Endothelial cell of umbilical vein (primary cell): ENCODE measurements around the gene MAP1LC3B. TPM values are rescaled to one million over a fixed set of nuclear protein-coding genes. Genes with fewer than 3 reads are reported as not detected.

Experiments
- BruUV-seq: library from RNA; stranded (reverse); fragments of 400-500 nt; replicated peaks from 2 replicates; lab custom pipeline; 2021; lab: Mats Ljungman, UMichigan
- CTCF ChIA-PET: fragments of 300-600, 350-600 bp; sonication (Branson Sonifier 250); formaldehyde crosslinking; loops from one replicate; lab custom pipeline; 2021; ENCODE audit warnings: antibody characterized with exemption, inconsistent platforms; lab: Charles Lee
- POLR2A ChIA-PET: fragments of 300-600, 350-600 bp; sonication (Branson Sonifier 250); formaldehyde crosslinking; loops from one replicate; lab custom pipeline; 2021; ENCODE audit warnings: antibody characterized with exemption, inconsistent platforms; lab: Charles Lee
- DNase-seq: peaks from one replicate; pipeline ENCODE4 v3.0.0-alpha.2; 2011; ENCODE audit warnings: low read depth, low spot score
- FAIRE-seq: peaks from 2 replicates; lab custom pipeline; 2011; peaks lifted over from hg19 to GRCh38; lab: Jason Lieb, UNC
- H2AFZ ChIP-seq: 2 replicates; pipeline ENCODE4 v1.6.0; 2012; ENCODE audit warnings: low read depth, low read length, control low read depth, inconsistent platforms
- H3K27ac ChIP-seq: 2 replicates; pipeline ENCODE4 v1.5.1; 2011; ENCODE audit warnings: low read depth, mild to moderate bottlenecking, control low read depth, low read length, moderate library complexity; ENCODE audit not compliant: insufficient read depth
- H3K27me3 ChIP-seq, 2 experiments: 2 replicates each; pipeline versions ENCODE4 v1.6.0 to v1.6.1; 2011; ENCODE audit warnings: low read length in 2 of 2, mixed read lengths in 1 of 2; ENCODE audit not compliant: control insufficient read depth in 2 of 2, insufficient read depth in 2 of 2
- H3K36me3 ChIP-seq, 2 experiments: 2 replicates in 1 of 2; 3 replicates in 1 of 2; pipeline ENCODE4 v1.5.1; 2011; ENCODE audit warnings: low read length in 2 of 2, mild to moderate bottlenecking in 1 of 2, moderate library complexity in 1 of 2; ENCODE audit not compliant: control insufficient read depth in 2 of 2, insufficient read depth in 2 of 2; ENCODE audit errors: extremely low read depth in 1 of 2
- H3K4me1 ChIP-seq: 3 replicates; pipeline ENCODE4 v1.5.1; 2011; ENCODE audit warnings: mild to moderate bottlenecking, low read length; ENCODE audit not compliant: control insufficient read depth, insufficient read depth; ENCODE audit errors: extremely low read depth
- H3K4me2 ChIP-seq: 2 replicates; pipeline ENCODE4 v1.6.1; 2011; ENCODE audit warnings: low read length, control low read depth, mixed read lengths; ENCODE audit not compliant: insufficient read depth
- H3K4me3 ChIP-seq, 3 experiments: fragments of 200-600 bp in 1 of 3; sonication (generic), shearing (Covaris generic) in 1 of 3; replicated peaks in 1 of 3; 2 replicates each; pipeline ENCODE4 v1.5.1; 2011 to 2016; ENCODE audit warnings: control low read depth in 3 of 3, low read length in 3 of 3, mild to moderate bottlenecking in 2 of 3, inconsistent platforms in 1 of 3, low read depth in 1 of 3, moderate library complexity in 1 of 3; ENCODE audit not compliant: insufficient read depth in 1 of 3
- H3K79me2 ChIP-seq: 2 replicates; pipeline ENCODE4 v1.6.0; 2012; ENCODE audit warnings: low read length, inconsistent platforms; ENCODE audit not compliant: control insufficient read depth, insufficient read depth
- H3K9ac ChIP-seq: replicated peaks from 2 replicates; pipeline ENCODE3; 2011; ENCODE audit warnings: low read length, control low read depth; ENCODE audit not compliant: insufficient read depth; ENCODE audit errors: extremely low read depth
- H3K9me1 ChIP-seq: replicated peaks from 3 replicates; pipeline ENCODE4 v1.6.0; 2011; ENCODE audit warnings: mild to moderate bottlenecking, low read length; ENCODE audit not compliant: control insufficient read depth, insufficient read depth; ENCODE audit errors: extremely low read depth
- H3K9me3 ChIP-seq: replicated peaks from 2 replicates; pipeline ENCODE4 v1.5.1; 2012; ENCODE audit warnings: low read length, inconsistent platforms; ENCODE audit not compliant: control insufficient read depth, insufficient read depth
- H4K20me1 ChIP-seq: replicated peaks from 2 replicates; pipeline ENCODE3; 2011; ENCODE audit warnings: mild to moderate bottlenecking, low read length; ENCODE audit not compliant: control insufficient read depth, insufficient read depth; ENCODE audit errors: extremely low read depth
- CTCF ChIP-seq, 2 donors: IDR thresholded peaks; 1 replicate in 1 of 2; 2 replicates in 1 of 2; pipeline ENCODE4 v1.5.1; 2011; ENCODE audit warnings: low read length in 2 of 2, mild to moderate bottlenecking in 2 of 2, moderate library complexity in 2 of 2, control low read depth in 1 of 2, inconsistent platforms in 1 of 2, low read depth in 1 of 2; ENCODE audit not compliant: insufficient read depth in 1 of 2; ENCODE audit errors: extremely low read depth in 1 of 2
- EZH2 ChIP-seq: IDR thresholded peaks from 2 replicates; pipeline ENCODE4 v1.6.1; 2012; ENCODE audit warnings: borderline replicate concordance, low read depth, mild to moderate bottlenecking, moderate library complexity, low read length, inconsistent platforms; ENCODE audit not compliant: severe bottlenecking
- FOS ChIP-seq: IDR thresholded peaks from 2 replicates; pipeline ENCODE4 v1.6.1; 2011; ENCODE audit warnings: mild to moderate bottlenecking, low read length, moderate library complexity, borderline replicate concordance; ENCODE audit not compliant: insufficient read depth
- GATA2 ChIP-seq: IDR thresholded peaks from 2 replicates; pipeline ENCODE4 v1.7.0; 2011; ENCODE audit warnings: low read depth, mild to moderate bottlenecking, moderate library complexity, mixed read lengths, low read length; ENCODE audit not compliant: insufficient read length, insufficient read depth
- JUN ChIP-seq: IDR thresholded peaks from 2 replicates; pipeline ENCODE4 v1.6.1; 2011; ENCODE audit warnings: borderline replicate concordance, low read depth; ENCODE audit not compliant: insufficient read length, insufficient read depth
- MAX ChIP-seq: IDR thresholded peaks from 2 replicates; pipeline ENCODE4 v1.6.1; 2011; ENCODE audit not compliant: insufficient read depth, insufficient read length
- MYC ChIP-seq: IDR thresholded peaks from one replicate; pipeline ENCODE4 v1.6.1; 2011; ENCODE audit warnings: mild to moderate bottlenecking, low read depth, low read length
- POLR2A ChIP-seq: IDR thresholded peaks from 2 replicates; pipeline ENCODE4 v1.6.1; 2012; ENCODE audit warnings: low read depth, mild to moderate bottlenecking, control low read depth, low read length
- POLR2AphosphoS5 ChIP-seq: IDR thresholded peaks from 2 replicates; pipeline ENCODE4 v1.6.1; 2012; ENCODE audit warnings: low read depth, mild to moderate bottlenecking, control low read depth, low read length, moderate library complexity; ENCODE audit not compliant: insufficient read depth
- dilution Hi-C: fragments of 300-500 bp; cut with MboI; formaldehyde crosslinking; loops from one replicate; pipeline ENCODE4 v1.15.0; 2019; ENCODE audit warnings: low sequenced_read_pairs; ENCODE audit not compliant: extremely low pct_ligation_motif_present
- intact Hi-C: fragments of 100-400 bp; cut with micrococcal nuclease; formaldehyde crosslinking; loops from one replicate; pipeline ENCODE4 v1.10.0; 2022
- polyA plus RNA-seq, 4 experiments: library from polyadenylated mRNA; depleted of rRNA in 3 of 4; stranded (reverse) in 3 of 4; unstranded in 1 of 4; fragments of >200 nt; gene quantifications; 2 replicates each; pipeline versions ENCODE4 v1.2.1 to v1.2.3, GENCODE V29; 2011 to 2012; ENCODE audit warnings: missing spikeins in 1 of 4
- total RNA-seq: library from RNA; stranded (reverse); gene quantifications from 2 replicates; pipeline ENCODE4 v1.2.3, GENCODE V29; 2021

Gene MAP1LC3B
- total and polyA plus RNA-seq, 2 donors (not counting 3 experiments of a cell fraction or from before 2014, with no cell fraction given): 40.7 to 99.9 TPM

- BruUV-seq: no TSS peak
- Histone ChIP-seq H3K27ac (no peak overlapping the region), H3K4me3 (no peak overlapping the region), H3K9ac (no peak overlapping the region), H3K4me1 (peaks cover 20% of the 10 kb centered on the region), H4K20me1 (no peaks in the 10 kb centered on the region), H3K9me1 (no peaks in the 10 kb centered on the region), H3K27me3 (no peaks in the 10 kb centered on the region), H3K4me2 (no peak overlapping the region), H3K9me3 (no peaks in the 10 kb centered on the region), H2AFZ (no peak overlapping the region), H3K36me3 (peaks cover 7 to 40% of the 10 kb centered on the region in 2 experiments), H3K79me2 (no peaks in the 10 kb centered on the region)
- intact Hi-C loops (no loop called here), dilution Hi-C loops (no loop called here)
- ChIA-PET CTCF (no interaction called here), POLR2A (no interaction called here)
- no peak for DNase-seq
- TF ChIP-seq MAX (no peak), CTCF (IDR thresholded peaks at IDR 0.05; ENCODE audit: extremely low read depth in 1 of 2, insufficient read depth in 1 of 2, low read depth in 1 of 2, low read length in 2 of 2) (no peak), POLR2A (no peak), GATA2 (no peak), FOS (no peak), EZH2 (no peak), POLR2AphosphoS5 (no peak), MYC (no peak), JUN (no peak)
- FAIRE-seq: no peak
Measured at GRCh38 chr16:87410968-87411367, 18.8 kb downstream of the MAP1LC3B start.
